HEK293 (cell line): ENCODE data around the gene TSR1.

Source experiments
- CTCF ChIP-seq: fragments of 450-650 bp; formaldehyde crosslinking; IDR thresholded peaks from 2 replicates; pipeline ENCODE4 v1.5.1; 2016; ENCODE audit warnings: missing biosample characterization, missing genetic modification characterization
- HOXA7 ChIP-seq: sonication (generic); formaldehyde crosslinking; IDR thresholded peaks from 2 replicates; pipeline ENCODE4 v1.8.1; 2022; ENCODE audit warnings: missing genetic modification reagents, borderline replicate concordance
- MYNN ChIP-seq: fragments of 450-650 bp; formaldehyde crosslinking; IDR thresholded peaks from 2 replicates; pipeline ENCODE4 v1.5.1; 2016; ENCODE audit warnings: missing biosample characterization, missing genetic modification characterization, borderline replicate concordance
- REST ChIP-seq: fragments of 450-650 bp; formaldehyde crosslinking; IDR thresholded peaks from 2 replicates; pipeline ENCODE4 v1.5.1; 2016; ENCODE audit warnings: missing biosample characterization, missing genetic modification characterization
- TCF7L2 ChIP-seq: IDR thresholded peaks from 2 replicates; pipeline ENCODE4 v1.6.1; 2011; ENCODE audit warnings: low read depth, mild to moderate bottlenecking, inconsistent platforms, low read length, moderate library complexity, borderline replicate concordance
- YY2 ChIP-seq: fragments of 450-650 bp; formaldehyde crosslinking; IDR thresholded peaks from 2 replicates; pipeline ENCODE4 v1.5.1; 2016; ENCODE audit warnings: missing biosample characterization, missing genetic modification characterization
- ZBTB1 ChIP-seq: fragments of 450-650 bp; formaldehyde crosslinking; IDR thresholded peaks from 2 replicates; pipeline ENCODE4 v1.5.1; 2016; ENCODE audit warnings: missing biosample characterization, missing genetic modification characterization
- ZBTB44 ChIP-seq: fragments of 450-650 bp; IDR thresholded peaks from 2 replicates; pipeline ENCODE4 v1.5.1; 2018; ENCODE audit warnings: missing biosample characterization, mild to moderate bottlenecking, missing genetic modification characterization
- ZNF274 ChIP-seq, 2 experiments: fragments of 200-500 bp in 1 of 2; fragments of 450-650 bp in 1 of 2; sonication (Bioruptor generic) in 1 of 2; formaldehyde crosslinking in 1 of 2; IDR thresholded peaks; 2 replicates each; pipeline versions ENCODE4 v1.5.1 to v1.6.1; 2014 to 2016; ENCODE audit warnings: borderline replicate concordance in 1 of 2, inconsistent platforms in 1 of 2, low read length in 1 of 2, missing biosample characterization in 1 of 2, missing genetic modification characterization in 1 of 2
- ZNF350 ChIP-seq: fragments of 450-650 bp; formaldehyde crosslinking; IDR thresholded peaks from 2 replicates; pipeline ENCODE4 v1.5.0; 2017; ENCODE audit warnings: missing biosample characterization, mild to moderate bottlenecking, missing genetic modification characterization
- ZNF660 ChIP-seq: fragments of 450-650 bp; IDR thresholded peaks from 2 replicates; pipeline ENCODE4 v1.5.1; 2018; ENCODE audit warnings: missing biosample characterization, mild to moderate bottlenecking, missing genetic modification characterization
- ZNF664 ChIP-seq: fragments of 450-650 bp; formaldehyde crosslinking; IDR thresholded peaks from 2 replicates; pipeline ENCODE4 v1.5.1; 2016; ENCODE audit warnings: missing biosample characterization, missing genetic modification characterization
- TF ChIP-seq, protein P1 (sequence below): fragments of 450-650 bp; formaldehyde crosslinking; IDR thresholded peaks from 2 replicates; pipeline ENCODE4 v1.5.1; 2016; ENCODE audit warnings: missing biosample characterization, missing genetic modification characterization, low read depth

DNA sequence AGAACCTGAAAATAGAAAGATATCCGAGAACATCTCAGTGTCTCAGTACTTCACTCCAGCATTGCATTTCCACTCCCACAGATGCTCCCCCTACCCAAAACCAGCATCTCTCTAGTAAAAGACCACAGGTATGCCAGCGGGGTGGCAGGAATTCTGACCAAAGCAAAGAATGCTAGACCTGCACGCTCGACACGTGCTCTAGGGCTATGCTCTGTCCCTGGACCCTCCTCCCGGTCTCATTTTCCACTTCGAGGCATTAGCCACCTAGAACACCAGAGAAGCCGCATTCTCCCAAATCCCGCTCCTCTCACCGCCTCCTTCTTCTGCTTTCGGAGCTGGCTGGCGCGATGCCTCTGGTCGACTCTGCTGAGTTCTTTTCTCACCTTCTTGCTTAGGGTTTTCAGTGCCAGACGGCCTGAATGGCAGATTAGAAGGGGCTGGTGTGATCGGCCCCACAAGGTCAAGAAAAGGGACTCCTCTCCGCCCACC is 487 bp downstream of the TSR1 start:
- TF ChIP-seq TCF7L2 (no peak), YY2 (no peak), CTCF (tag by site-specific recombination) (no peak), HOXA7 (CRISPR knock-in tag) (no peak), ZBTB44 (no peak), ZNF274 (IDR thresholded peaks at IDR 0.05; ENCODE audit: low read length) (no peak), ZNF274 (tag by site-specific recombination; IDR thresholded peaks at IDR 0.05; ENCODE audit: borderline replicate concordance) (no peak), ZNF350 (tag by site-specific recombination) (no peak), ZNF664 (tag by site-specific recombination) (no peak), ZBTB1 (no peak), ZNF660 (tag by site-specific recombination) (no peak), REST (tag by site-specific recombination) (no peak), MYNN (tag by site-specific recombination) (no peak)
- TF ChIP-seq, protein P1, sequence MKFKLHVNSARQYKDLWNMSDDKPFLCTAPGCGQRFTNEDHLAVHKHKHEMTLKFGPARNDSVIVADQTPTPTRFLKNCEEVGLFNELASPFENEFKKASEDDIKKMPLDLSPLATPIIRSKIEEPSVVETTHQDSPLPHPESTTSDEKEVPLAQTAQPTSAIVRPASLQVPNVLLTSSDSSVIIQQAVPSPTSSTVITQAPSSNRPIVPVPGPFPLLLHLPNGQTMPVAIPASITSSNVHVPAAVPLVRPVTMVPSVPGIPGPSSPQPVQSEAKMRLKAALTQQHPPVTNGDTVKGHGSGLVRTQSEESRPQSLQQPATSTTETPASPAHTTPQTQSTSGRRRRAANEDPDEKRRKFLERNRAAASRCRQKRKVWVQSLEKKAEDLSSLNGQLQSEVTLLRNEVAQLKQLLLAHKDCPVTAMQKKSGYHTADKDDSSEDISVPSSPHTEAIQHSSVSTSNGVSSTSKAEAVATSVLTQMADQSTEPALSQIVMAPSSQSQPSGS (tag by site-specific recombination) = no peak
